ENCODE results near the gene PRKCH.

DNA sequence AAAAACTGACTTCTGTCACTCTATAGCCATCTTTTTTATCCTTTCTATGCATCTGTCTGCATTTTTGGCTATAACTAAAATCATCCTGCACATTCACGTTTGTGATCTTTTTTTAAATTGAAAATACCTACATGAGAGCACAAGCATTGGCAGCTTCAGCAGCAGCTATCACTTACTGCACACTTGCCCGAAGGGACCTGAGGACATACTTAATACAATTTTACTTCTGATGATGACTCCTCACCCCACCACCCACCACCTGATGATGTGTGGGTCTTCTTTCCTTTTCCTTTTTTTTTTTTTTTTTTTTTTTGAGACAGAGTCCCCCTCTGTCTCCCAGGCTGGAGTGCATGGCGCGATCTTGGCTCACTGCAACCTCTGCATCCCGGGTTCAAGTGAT, 160.3 kb downstream of the PRKCH start:
- no peak for TF ChIP-seq EZH2 (IDR thresholded peaks at IDR 0.05)
- TF ChIP-seq POLR2AphosphoS5 (IDR thresholded peaks at IDR 0.05; ENCODE audit: borderline replicate concordance, low read depth, low read length): no peak
- TF ChIP-seq FOXP2 (optimal IDR thresholded peaks at IDR 0.05; ENCODE audit: control extremely low read depth, extremely low read length, insufficient read depth): no peak

All from SK-N-MC (cell line).